OCI-LY7 (cell line): ENCODE data around the gene SKA3. TPM values are rescaled to one million over a fixed set of nuclear protein-coding genes. Genes with fewer than 3 reads are reported as not detected.
"Not testable (repeated sequence)": the region's sequence is repeated elsewhere in the genome, so short reads cannot be mapped to it uniquely, and the experiment has no call there.

ENCODE experiments used
- BruUV-seq: library from RNA; stranded (reverse); fragments of 400-500 nt; replicated peaks from 2 replicates; lab custom pipeline; 2021; lab: Mats Ljungman, UMichigan
- CTCF ChIA-PET: fragments of 300-600 bp; sonication (Branson Sonifier 250); formaldehyde crosslinking; loops from one replicate; lab custom pipeline; 2022; ENCODE audit warnings: antibody characterized with exemption; ENCODE audit not compliant: unreplicated experiment; lab: Charles Lee
- POLR2A ChIA-PET: fragments of 300-600 bp; sonication (Branson Sonifier 250); formaldehyde crosslinking; loops from one replicate; lab custom pipeline; 2022; ENCODE audit warnings: antibody characterized with exemption; lab: Charles Lee
- DNase-seq: peaks from one replicate; pipeline ENCODE4 v3.0.0-alpha.2; 2015; ENCODE audit warnings: low spot score
- H2AFZ ChIP-seq: fragments of 200-600 bp; sonication (generic), shearing (Covaris generic); 2 replicates; pipeline ENCODE4 v1.6.1; 2014; ENCODE audit warnings: mild to moderate bottlenecking, antibody characterized with exemption, low read length, moderate library complexity
- H3K27ac ChIP-seq: fragments of 200-600 bp; sonication (generic); 2 replicates; pipeline ENCODE4 v1.5.1; 2014; ENCODE audit warnings: mixed run types, low read depth, mild to moderate bottlenecking, moderate library complexity, low read length, inconsistent platforms; ENCODE audit not compliant: poor library complexity, severe bottlenecking
- H3K36me3 ChIP-seq: fragments of 200-600 bp; sonication (generic); 2 replicates; pipeline ENCODE4 v1.6.1; 2014; ENCODE audit warnings: mild to moderate bottlenecking, antibody characterized with exemption, low read length, moderate library complexity, mixed read lengths; ENCODE audit not compliant: insufficient read depth
- H3K4me1 ChIP-seq: fragments of 200-600 bp; sonication (generic); 2 replicates; pipeline ENCODE4 v1.5.1; 2014; ENCODE audit warnings: mild to moderate bottlenecking, low read length; ENCODE audit not compliant: insufficient read depth, poor library complexity, severe bottlenecking
- H3K4me2 ChIP-seq: fragments of 200-600 bp; sonication (generic); 2 replicates; pipeline ENCODE4 v1.6.1; 2014; ENCODE audit warnings: mild to moderate bottlenecking, low read length
- H3K4me3 ChIP-seq: fragments of 200-600 bp; sonication (generic); 2 replicates; pipeline ENCODE4 v1.5.1; 2014; ENCODE audit warnings: mild to moderate bottlenecking, low read depth, low read length; ENCODE audit not compliant: poor library complexity, severe bottlenecking
- H3K79me2 ChIP-seq: fragments of 200-600 bp; sonication (generic); 2 replicates; pipeline ENCODE4 v1.6.1; 2016; ENCODE audit warnings: low read depth, mild to moderate bottlenecking, low read length, moderate library complexity, mixed read lengths; ENCODE audit not compliant: insufficient read depth
- H3K9me2 ChIP-seq: fragments of 200-600 bp; sonication (generic); 2 replicates; pipeline ENCODE4 v1.6.1; 2016; ENCODE audit warnings: mild to moderate bottlenecking, low read length, mixed read lengths; ENCODE audit not compliant: insufficient read depth
- H3K9me3 ChIP-seq: fragments of 200-600 bp; sonication (generic); 2 replicates; pipeline ENCODE4 v1.6.1; 2014; ENCODE audit warnings: mild to moderate bottlenecking, mixed run types, low read length, mixed read lengths
- H4K20me1 ChIP-seq: fragments of 200-600 bp; sonication (generic); 2 replicates; pipeline ENCODE4 v1.6.1; 2014; ENCODE audit warnings: mild to moderate bottlenecking, antibody characterized with exemption, low read length, moderate library complexity, mixed read lengths; ENCODE audit not compliant: insufficient read depth
- CTCF ChIP-seq: fragments of 200-600 bp; sonication (generic); conservative IDR thresholded peaks from 2 replicates; pipeline ENCODE4 v1.5.1; 2014; ENCODE audit warnings: mild to moderate bottlenecking, antibody characterized with exemption, low read length, moderate library complexity, mixed read lengths
- EZH2phosphoT487 ChIP-seq: fragments of 200-600 bp; sonication (generic); IDR thresholded peaks from 2 replicates; pipeline ENCODE4 v1.6.1; 2018; ENCODE audit warnings: low read depth, borderline replicate concordance, mild to moderate bottlenecking, mixed run types, antibody characterized with exemption, low read length, moderate library complexity, mixed read lengths
- intact Hi-C: fragments of 100-400 bp; cut with micrococcal nuclease; formaldehyde crosslinking; loops from one replicate; pipeline ENCODE4 v1.10.0; 2022; ENCODE audit not compliant: unreplicated experiment
- total RNA-seq, 2 experiments: library from RNA; depleted of rRNA in 1 of 2; stranded (reverse); fragments of >200 nt in 1 of 2; shearing (Covaris generic) in 1 of 2; gene quantifications; 2 replicates each; pipeline ENCODE4 v1.2.3, GENCODE V29; 2014 to 2022

Gene SKA3
- total RNA-seq, 2 experiments from 2014 or later = 34.4 to 42.4 TPM

- no peaks in the 10 kb centered on the region for H3K9me3 ChIP-seq
- no peaks in the 10 kb centered on the region for H3K36me3 ChIP-seq
- H3K4me3 ChIP-seq = no peak overlapping the region
- TF ChIP-seq CTCF (no peak), EZH2phosphoT487 (no peak)
- H4K20me1 ChIP-seq = no peaks in the 10 kb centered on the region
- no TSS peak for BruUV-seq
- no peaks in the 10 kb centered on the region for H3K9me2 ChIP-seq
- H2AFZ ChIP-seq = no peak overlapping the region
- CTCF ChIA-PET = no interaction called here
- no peak overlapping the region for H3K27ac ChIP-seq
- H3K4me1 ChIP-seq = no peaks in the 10 kb centered on the region
- no peak for DNase-seq
- intact Hi-C loops = no loop called here
- H3K79me2 ChIP-seq = no peaks in the 10 kb centered on the region
- POLR2A ChIA-PET = no interaction called here
- H3K4me2 ChIP-seq = no peak overlapping the region
Measured at GRCh38 chr13:21221268-21221667, 44.9 kb upstream of the SKA3 start.

GRCh38 chr13:21219716-21220115 is 43.4 kb upstream of the SKA3 start:
- H4K20me1 ChIP-seq, CTCF ChIA-PET: not testable (repeated sequence)
- POLR2A ChIA-PET = interaction anchor here (1.4 kb wide), 1 partner anchor 43 kb away, joined by 3 read pairs; the partner anchor contains the start of genes MRPL57 and SKA3

GRCh38 chr13:21219036-21219381 is 42.7 kb upstream of the SKA3 start:
- intact Hi-C loops = no loop called here
- no peaks in the 10 kb centered on the region for H3K9me3 ChIP-seq
- no peaks in the 10 kb centered on the region for H3K79me2 ChIP-seq
- H3K4me3 ChIP-seq = no peak overlapping the region
- no peaks in the 10 kb centered on the region for H3K36me3 ChIP-seq
- H3K9me2 ChIP-seq = no peaks in the 10 kb centered on the region
- no peak overlapping the region for H3K4me2 ChIP-seq
- ChIA-PET CTCF (no interaction called here), POLR2A (interaction anchor here (0.6 to 1.4 kb wide), 4 partner anchors 43 to 814 kb away, joined by 3 to 6 read pairs (median 4); partner anchors contain the start of genes MRPL57 and SKA3)
- no TSS peak for BruUV-seq
- H3K4me1 ChIP-seq = no peaks in the 10 kb centered on the region
- TF ChIP-seq EZH2phosphoT487 (no peak), CTCF (no peak)
- no peak for DNase-seq
- H2AFZ ChIP-seq = peak overlapping the region; percentile 42; the same call in 1 of the 2 replicates
- no peak overlapping the region for H3K27ac ChIP-seq
- H4K20me1 ChIP-seq = no peaks in the 10 kb centered on the region

More at GRCh38 chr13:21219716-21220115, 43.4 kb upstream of the SKA3 start:
- H3K27ac ChIP-seq, H3K4me3 ChIP-seq, H3K4me1 ChIP-seq, H2AFZ ChIP-seq, BruUV-seq, H3K9me2 ChIP-seq, DNase-seq, H3K9me3 ChIP-seq, H3K4me2 ChIP-seq, intact Hi-C loops, H3K79me2 ChIP-seq, H3K36me3 ChIP-seq: not testable (repeated sequence)
